ENCODE results near the gene NVL. TPM values are rescaled to one million over a fixed set of nuclear protein-coding genes. Genes with fewer than 3 reads are reported as not detected.

Gene NVL
- total and polyA plus RNA-seq, 10 of the 15 experiments (the other 5 are each of a cell fraction or from before 2014, with no cell fraction given), result 20.3 to 49.6 (median 35.2) TPM

- TF ChIP-seq, protein P1, sequence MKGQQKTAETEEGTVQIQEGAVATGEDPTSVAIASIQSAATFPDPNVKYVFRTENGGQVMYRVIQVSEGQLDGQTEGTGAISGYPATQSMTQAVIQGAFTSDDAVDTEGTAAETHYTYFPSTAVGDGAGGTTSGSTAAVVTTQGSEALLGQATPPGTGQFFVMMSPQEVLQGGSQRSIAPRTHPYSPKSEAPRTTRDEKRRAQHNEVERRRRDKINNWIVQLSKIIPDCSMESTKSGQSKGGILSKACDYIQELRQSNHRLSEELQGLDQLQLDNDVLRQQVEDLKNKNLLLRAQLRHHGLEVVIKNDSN (IDR thresholded peaks at IDR 0.05; ENCODE audit: borderline replicate concordance, extremely low read length, insufficient read depth, low read depth, low read length), result no peak
- TF ChIP-seq ZBTB40 (IDR thresholded peaks at IDR 0.05; ENCODE audit: borderline replicate concordance) (no peak), LARP7 (IDR thresholded peaks at IDR 0.05) (no peak)
Measured at GRCh38 chr1:224199679-224200078, 130.3 kb downstream of the NVL start (continued).

DNA sequence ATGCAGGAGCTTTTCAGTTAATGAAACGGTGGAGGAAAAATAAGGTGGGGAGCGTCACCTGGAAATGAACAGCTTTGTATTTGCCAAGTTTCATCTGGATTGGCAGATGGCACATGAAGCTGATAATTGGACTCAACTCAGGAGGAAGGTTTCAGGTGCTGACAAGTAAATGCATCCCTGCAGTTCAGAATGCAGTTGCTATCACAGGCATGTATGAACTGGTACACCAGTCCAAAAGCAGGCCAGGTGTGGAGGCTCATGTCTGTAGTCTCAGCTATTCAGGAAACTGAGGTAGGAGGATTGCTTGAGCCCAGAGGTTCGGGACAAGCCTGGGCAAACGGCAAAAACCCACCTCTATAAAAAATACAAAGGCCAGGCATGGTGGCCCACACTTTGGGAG lies 131.4 kb downstream of the NVL start:
- H3K27ac ChIP-seq (ENCODE audit: control insufficient read depth, insufficient read depth), result no peak overlapping the region
- no peaks in the 10 kb centered on the region for H3K9me3 ChIP-seq (replicated peaks; ENCODE audit: control insufficient read depth, insufficient read depth, low read length)
- FAIRE-seq (no peak), ATAC-seq (no peak), DNase-seq (ENCODE audit: low read depth, low spot score) (no peak)
- WGBS (ENCODE audit: insufficient coverage, insufficient replicate concordance, low lambda C conversion rate, missing lambda C conversion rate), result 88% methylated on average over 4 of the region's 4 CpGs
- no peak overlapping the region for H3K9ac ChIP-seq (ENCODE audit: control insufficient read depth, insufficient read depth, low read length)
- peaks cover 2 to 5% of the 10 kb centered on the region in 2 experiments; a peak in 2 of 4 replicates for H3K36me3 ChIP-seq (ENCODE audit: control insufficient read depth in 2 of 2, insufficient read depth in 2 of 2, low read length in 1 of 2)
- no TSS peak for BruUV-seq (replicated peaks)
- H4K20me1 ChIP-seq (ENCODE audit: control insufficient read depth, insufficient read depth), result no peaks in the 10 kb centered on the region; the same call in 1 of the 2 replicates
- H2AFZ ChIP-seq (ENCODE audit: control insufficient read depth, low read depth, low read length), result no peak overlapping the region
- intact Hi-C loops (cut with micrococcal nuclease; ENCODE audit: unreplicated experiment), result no loop called here
- SMC1A ChIA-PET (ENCODE audit: uncharacterized antibody, unreplicated experiment), result interaction anchor here (0.7 kb wide), 1 partner anchor 82 kb away, joined by 3 read pairs; no protein-coding TSS in a partner anchor
- H3K4me2 ChIP-seq (ENCODE audit: control insufficient read depth, insufficient read depth), result no peak overlapping the region
- H3K4me3 ChIP-seq, result no peak overlapping the region
- POLR2A ChIA-PET, result no interaction called here
- H3K79me2 ChIP-seq (ENCODE audit: control insufficient read depth, insufficient read depth, low read length), result no peaks in the 10 kb centered on the region
- RAD21 ChIA-PET (ENCODE audit: unreplicated experiment), result no interaction called here
- in situ Hi-C loops (cut with MboI), result no loop called here
- H3K27me3 ChIP-seq (replicated peaks in 1 of 2; ENCODE audit: control insufficient read depth in 2 of 2, insufficient read depth in 2 of 2, low read length in 1 of 2), result no peaks in the 10 kb centered on the region
- CTCF ChIA-PET, result no interaction called here
- peaks cover 9% of the 10 kb centered on the region for H3K4me1 ChIP-seq (ENCODE audit: control insufficient read depth, insufficient read depth, low read length)
- TF ChIP-seq TCF7 (IDR thresholded peaks at IDR 0.05; ENCODE audit: borderline replicate concordance), result no peak
- TF ChIP-seq ESRRA (IDR thresholded peaks at IDR 0.05; ENCODE audit: low read length), result no peak
- TF ChIP-seq POU2F2 (IDR thresholded peaks at IDR 0.05; ENCODE audit: borderline replicate concordance, low read depth, low read length), result no peak
- TF ChIP-seq POLR2AphosphoS5 (IDR thresholded peaks at IDR 0.05; ENCODE audit: low read length), result no peak
- TF ChIP-seq, protein P2, sequence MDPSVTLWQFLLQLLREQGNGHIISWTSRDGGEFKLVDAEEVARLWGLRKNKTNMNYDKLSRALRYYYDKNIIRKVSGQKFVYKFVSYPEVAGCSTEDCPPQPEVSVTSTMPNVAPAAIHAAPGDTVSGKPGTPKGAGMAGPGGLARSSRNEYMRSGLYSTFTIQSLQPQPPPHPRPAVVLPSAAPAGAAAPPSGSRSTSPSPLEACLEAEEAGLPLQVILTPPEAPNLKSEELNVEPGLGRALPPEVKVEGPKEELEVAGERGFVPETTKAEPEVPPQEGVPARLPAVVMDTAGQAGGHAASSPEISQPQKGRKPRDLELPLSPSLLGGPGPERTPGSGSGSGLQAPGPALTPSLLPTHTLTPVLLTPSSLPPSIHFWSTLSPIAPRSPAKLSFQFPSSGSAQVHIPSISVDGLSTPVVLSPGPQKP (IDR thresholded peaks at IDR 0.05; ENCODE audit: low read depth, low read length), result no peak
- no peak for TF ChIP-seq EGR1 (IDR thresholded peaks at IDR 0.05; ENCODE audit: borderline replicate concordance in 1 of 2, low read depth in 2 of 2, low read length in 2 of 2)
- TF ChIP-seq TAF1 (IDR thresholded peaks at IDR 0.05; ENCODE audit: borderline replicate concordance, low read depth, low read length), result no peak
- TF ChIP-seq HDAC2 (IDR thresholded peaks at IDR 0.05), result no peak
